Glutamatergic neuron (in vitro differentiated cells): Measurements from ENCODE around the gene TLE7. TPM values are rescaled to one million over a fixed set of nuclear protein-coding genes. Genes with fewer than 3 reads are reported as not detected.

ENCODE experiments used
- DNase-seq: peaks from one replicate; pipeline ENCODE4 v3.0.0; 2022
- H3K27ac Mint-ChIP-seq: one replicate; pipeline ENCODE4 v1.8.0; 2020; ENCODE audit warnings: mild to moderate bottlenecking, mixed read lengths, inconsistent platforms; ENCODE audit not compliant: unreplicated experiment
- H3K27me3 Mint-ChIP-seq: one replicate; pipeline ENCODE4 v1.8.0; 2020; ENCODE audit warnings: mild to moderate bottlenecking, moderate library complexity, mixed read lengths, inconsistent platforms; ENCODE audit not compliant: unreplicated experiment
- H3K36me3 Mint-ChIP-seq: one replicate; pipeline ENCODE4 v1.8.0; 2020; ENCODE audit warnings: mild to moderate bottlenecking, mixed read lengths, inconsistent platforms; ENCODE audit not compliant: unreplicated experiment
- H3K4me1 Mint-ChIP-seq: one replicate; pipeline ENCODE4 v1.8.0; 2020; ENCODE audit warnings: mild to moderate bottlenecking, low read depth, mixed read lengths, inconsistent platforms; ENCODE audit not compliant: unreplicated experiment
- H3K4me3 Mint-ChIP-seq: one replicate; pipeline ENCODE4 v1.8.0; 2020; ENCODE audit warnings: mild to moderate bottlenecking, mixed read lengths, inconsistent platforms; ENCODE audit not compliant: unreplicated experiment
- H3K9me3 Mint-ChIP-seq: one replicate; pipeline ENCODE4 v1.8.0; 2020; ENCODE audit warnings: mild to moderate bottlenecking, moderate library complexity, mixed read lengths, inconsistent platforms; ENCODE audit not compliant: unreplicated experiment
- total RNA-seq: library from RNA; stranded (reverse); fragmentation: NEBNext Ultra II Directional; extraction: Animal tissue kit (Norgen Biotek cat#: 25700); gene quantifications from one replicate; pipeline ENCODE4 v1.2.1, GENCODE V29; 2021; ENCODE audit not compliant: unreplicated experiment
- TF ChIP-seq, protein P1 (sequence below): fragments of 200-600 bp; sonication (generic); IDR thresholded peaks from one replicate; pipeline ENCODE4 v1.5.0; 2021; ENCODE audit not compliant: partially characterized antibody, unreplicated experiment

The TLE7 gene
- total RNA-seq, 1 donor from 2014 or later, result not detected

- H3K27ac Mint-ChIP-seq, result no peak overlapping the region
- TF ChIP-seq, protein P1, sequence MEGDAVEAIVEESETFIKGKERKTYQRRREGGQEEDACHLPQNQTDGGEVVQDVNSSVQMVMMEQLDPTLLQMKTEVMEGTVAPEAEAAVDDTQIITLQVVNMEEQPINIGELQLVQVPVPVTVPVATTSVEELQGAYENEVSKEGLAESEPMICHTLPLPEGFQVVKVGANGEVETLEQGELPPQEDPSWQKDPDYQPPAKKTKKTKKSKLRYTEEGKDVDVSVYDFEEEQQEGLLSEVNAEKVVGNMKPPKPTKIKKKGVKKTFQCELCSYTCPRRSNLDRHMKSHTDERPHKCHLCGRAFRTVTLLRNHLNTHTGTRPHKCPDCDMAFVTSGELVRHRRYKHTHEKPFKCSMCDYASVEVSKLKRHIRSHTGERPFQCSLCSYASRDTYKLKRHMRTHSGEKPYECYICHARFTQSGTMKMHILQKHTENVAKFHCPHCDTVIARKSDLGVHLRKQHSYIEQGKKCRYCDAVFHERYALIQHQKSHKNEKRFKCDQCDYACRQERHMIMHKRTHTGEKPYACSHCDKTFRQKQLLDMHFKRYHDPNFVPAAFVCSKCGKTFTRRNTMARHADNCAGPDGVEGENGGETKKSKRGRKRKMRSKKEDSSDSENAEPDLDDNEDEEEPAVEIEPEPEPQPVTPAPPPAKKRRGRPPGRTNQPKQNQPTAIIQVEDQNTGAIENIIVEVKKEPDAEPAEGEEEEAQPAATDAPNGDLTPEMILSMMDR, result no peak
- peaks cover 16% of the 10 kb centered on the region for H3K9me3 Mint-ChIP-seq
- H3K27me3 Mint-ChIP-seq, result peaks cover 25% of the 10 kb centered on the region
- no peaks in the 10 kb centered on the region for H3K36me3 Mint-ChIP-seq
- no peak overlapping the region for H3K4me3 Mint-ChIP-seq
- H3K4me1 Mint-ChIP-seq, result peaks cover 2% of the 10 kb centered on the region
- no peak for DNase-seq
Observed at GRCh38 chr16:71423016-71423415, 18.8 kb downstream of the TLE7 start.

DNA sequence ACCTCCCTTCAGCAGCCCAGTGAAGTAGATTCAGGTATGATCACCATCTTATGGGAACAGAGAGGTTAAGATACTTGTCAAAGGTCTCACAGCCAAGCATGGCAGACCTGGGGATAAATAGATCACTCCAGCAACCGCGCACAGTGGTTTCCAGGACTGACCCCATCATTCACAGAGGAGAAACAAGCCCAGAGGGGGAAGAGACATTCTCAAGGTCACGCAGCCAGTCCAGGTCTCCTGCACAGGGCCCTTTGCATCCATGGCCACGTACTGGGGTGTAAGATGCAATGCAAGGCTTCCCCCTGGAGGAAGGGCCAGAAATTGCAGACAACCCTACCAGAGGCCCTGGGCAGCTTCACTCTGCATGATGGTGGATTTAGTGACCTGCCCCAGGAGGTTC, 19.9 kb downstream of the TLE7 start:
- Mint-ChIP-seq H3K27ac (no peak overlapping the region), H3K4me3 (no peak overlapping the region), H3K27me3 (peaks cover 22% of the 10 kb centered on the region), H3K9me3 (peaks cover 14% of the 10 kb centered on the region), H3K4me1 (peaks cover 2% of the 10 kb centered on the region), H3K36me3 (no peaks in the 10 kb centered on the region)
- TF ChIP-seq, protein P1, result peak; percentile 30
- peak; percentile 40 for DNase-seq

- H3K36me3 Mint-ChIP-seq, result peaks cover 6% of the 10 kb centered on the region
- H3K27ac Mint-ChIP-seq, result no peak overlapping the region
- H3K4me1 Mint-ChIP-seq, result peaks cover 2% of the 10 kb centered on the region
- no peak overlapping the region for H3K4me3 Mint-ChIP-seq
- TF ChIP-seq, protein P1, result no peak
- DNase-seq, result no peak
- H3K9me3 Mint-ChIP-seq, result peaks cover 2% of the 10 kb centered on the region
- H3K27me3 Mint-ChIP-seq, result peaks cover 3% of the 10 kb centered on the region
Observed at GRCh38 chr16:71414038-71414437, 27.8 kb downstream of the TLE7 start.

GRCh38 chr16:71413341-71413740, 28.5 kb downstream of the TLE7 start:
- peaks cover 2% of the 10 kb centered on the region for H3K9me3 Mint-ChIP-seq

More at GRCh38 chr16:71413341-71413740, 28.5 kb downstream of the TLE7 start:
- Mint-ChIP-seq H3K27ac (no peak overlapping the region), H3K36me3 (peaks cover 6% of the 10 kb centered on the region), H3K4me1 (peaks cover 2% of the 10 kb centered on the region), H3K4me3 (no peak overlapping the region), H3K27me3 (peaks cover 3% of the 10 kb centered on the region)
- TF ChIP-seq, protein P1, result no peak
- DNase-seq, result peak; percentile 6
